Measurements from ENCODE around the gene CCDC102B.
A peak's percentile ranks its signal among the peaks of the same experiment; 100 is the strongest.
"Not testable (repeated sequence)": the region's sequence is repeated elsewhere in the genome, so short reads cannot be mapped to it uniquely, and the experiment has no call there.

Gene CCDC102B

GRCh38 chr18:68830256-68831045 lies 32.6 kb downstream of the CCDC102B start:
- no peak for DNase-seq

- DNase-seq = no peak
These were observed 35.9 kb downstream of the CCDC102B start for GRCh38 chr18:68833756-68834155.

- DNase-seq = no peak
These were observed 40.0 kb downstream of the CCDC102B start for GRCh38 chr18:68837665-68838451.

GRCh38 chr18:68839701-68840100 lies 41.8 kb downstream of the CCDC102B start:
- DNase-seq = no peak

GRCh38 chr18:68840554-68841263 lies 42.8 kb downstream of the CCDC102B start:
- no peak for DNase-seq

GRCh38 chr18:68841301-68841700 lies 43.4 kb downstream of the CCDC102B start:
- DNase-seq = no peak

- DNase-seq = no peak
These were observed 45.1 kb downstream of the CCDC102B start for GRCh38 chr18:68842951-68843350.

GRCh38 chr18:68843473-68844089 lies 45.7 kb downstream of the CCDC102B start:
- DNase-seq = no peak

- DNase-seq = peak; percentile 36
These were observed 49.4 kb downstream of the CCDC102B start for GRCh38 chr18:68847219-68847837.

- DNase-seq = no peak
These were observed 50.4 kb downstream of the CCDC102B start for GRCh38 chr18:68848242-68848641.

- DNase-seq = no peak
These were observed 57.0 kb downstream of the CCDC102B start for GRCh38 chr18:68854786-68855391.

- DNase-seq = no peak
These were observed 57.6 kb downstream of the CCDC102B start for GRCh38 chr18:68855491-68855890.

GRCh38 chr18:68861365-68861764 lies 63.5 kb downstream of the CCDC102B start:
- no peak for DNase-seq

GRCh38 chr18:68865021-68865420 lies 67.1 kb downstream of the CCDC102B start:
- DNase-seq = no peak

- DNase-seq = no peak
These were observed 67.6 kb downstream of the CCDC102B start for GRCh38 chr18:68865503-68865902.

GRCh38 chr18:68873003-68873402 lies 75.1 kb downstream of the CCDC102B start:
- no peak for DNase-seq

- no peak for DNase-seq
These were observed 76.5 kb downstream of the CCDC102B start for GRCh38 chr18:68874361-68874760.

- not testable (repeated sequence) for DNase-seq
These were observed 82.1 kb downstream of the CCDC102B start for GRCh38 chr18:68879947-68880346.

GRCh38 chr18:68887410-68887809 lies 89.5 kb downstream of the CCDC102B start:
- DNase-seq = no peak

- no peak for DNase-seq
These were observed 95.5 kb downstream of the CCDC102B start for GRCh38 chr18:68893354-68893753.

GRCh38 chr18:68897286-68897685 lies 99.4 kb downstream of the CCDC102B start:
- no peak for DNase-seq

GRCh38 chr18:68909579-68909978 lies 111.7 kb downstream of the CCDC102B start:
- no peak for DNase-seq
